Pancreas (tissue), 10 donors: ENCODE measurements around the gene RAB26. TPM values are rescaled to one million over a fixed set of nuclear protein-coding genes. Genes with fewer than 3 reads are reported as not detected.

ENCODE experiments used
- ATAC-seq, 4 donors: fragments of 200-7000 bp; cut with Tn5 transposase; one replicate each; pipeline versions ENCODE4 v1.8.0 to v1.9.1; 2020; ENCODE audit warnings: mild to moderate bottlenecking in 4 of 4, moderate library complexity in 4 of 4
- DNase-seq, 6 donors: peaks; one replicate each; pipeline ENCODE4 v3.0.0-alpha.2; 2020
- FAIRE-seq: peaks from 2 replicates; lab custom pipeline; 2012; peaks lifted over from hg19 to GRCh38; lab: Jason Lieb, UNC
- H3K27ac ChIP-seq, 4 donors: fragments of 200-600 bp; sonication (generic); 1 replicate in 3 of 4; 2 replicates in 1 of 4; pipeline versions ENCODE4 v1.5.0 to v1.8.0; 2020
- H3K27me3 ChIP-seq, 4 donors: fragments of 200-600 bp; one replicate each; pipeline ENCODE4 v1.8.0; 2021
- H3K36me3 ChIP-seq, 3 donors: fragments of 200-600 bp; sonication (generic) in 1 of 3; one replicate each; pipeline versions ENCODE4 v1.5.0 to v1.8.0; 2020 to 2021
- H3K4me1 ChIP-seq, 3 donors: fragments of 200-600 bp; one replicate each; pipeline ENCODE4 v1.8.0; 2021
- H3K4me3 ChIP-seq, 4 donors: fragments of 200-600 bp; sonication (generic) in 2 of 4; one replicate each; pipeline versions ENCODE4 v1.5.0 to v1.8.0; 2020 to 2021
- H3K9me3 ChIP-seq, 4 donors: fragments of 200-600 bp; one replicate each; pipeline ENCODE4 v1.8.0; 2021
- CTCF ChIP-seq, 4 donors: fragments of 200-600 bp; sonication (generic) in 3 of 4; IDR thresholded peaks; one replicate each; pipeline versions ENCODE4 v1.5.0 to v1.8.0; 2021; ENCODE audit warnings: antibody characterized with exemption in 4 of 4
- WGBS, 2 donors: extraction: QIAGEN DNeasy Blood & Tissue Kit; methylation state at CpG; one replicate each; pipeline ENCODE4 v1.1.7; 2013; 5-methylcytosine and 5-hydroxymethylcytosine counted together
- intact Hi-C, 3 donors: fragments of 100-400 bp; cut with DNase I; formaldehyde crosslinking; loops; one replicate each; pipeline versions ENCODE4 v1.11.1 to v1.14.2; 2022
- polyA plus RNA-seq, 2 donors: library from polyadenylated mRNA; stranded (reverse); fragments of 200-250 nt; gene quantifications; one replicate each; pipeline ENCODE4 v1.2.3, GENCODE V29; 2013
- total RNA-seq, 6 donors: library from RNA; stranded (reverse); fragmentation: NEBNext Ultra II Directional in 4 of 6; extraction: Animal tissue kit (Norgen Biotek cat#: 25700) in 4 of 6; gene quantifications; one replicate each; pipeline versions ENCODE4 v1.2.1 to v1.2.4, GENCODE V29; 2021 to 2023
- donor health status: healthy with polysubstance abuse.
- donor health status: DM: no; HTN: no; CAD: no; lungs with moderate emphysema.
- donor health status: DM: no; HTN: no; CAD: no.
- donor health status: control.
- donor health status: control.
- donor health status: Bipolar disorder and iron deficiency.
- donor health status: DM: yes; HTN: yes; CAD: no.
- donor health status: DM: no; HTN: no; CAD: no.
- donor health status: DM: no; HTN: no; CAD: no.
- donor health status: DM: yes; HTN: yes; CAD: no.

The RAB26 gene
- total and polyA plus RNA-seq, 8 donors = 19.2 to 255 (median 33.6) TPM

GRCh38 chr16:2159175-2159838 is 10.9 kb downstream of the RAB26 start:
- Histone ChIP-seq H3K4me3 (no peak overlapping the region), H3K36me3 (no peaks in the 10 kb centered on the region), H3K4me1 (peaks cover 13 to 21% (median 15%) of the 10 kb centered on the region in 3 donors), H3K27me3 (no peaks in the 10 kb centered on the region), H3K27ac (no peak overlapping the region), H3K9me3 (no peaks in the 10 kb centered on the region)
- TF ChIP-seq CTCF (IDR thresholded peaks at IDR 0.05) = no peak
- ATAC-seq = no peak
- 77 to 81% methylated on average over 24 of the region's 24 CpGs for WGBS, 2 donors
- no peak for FAIRE-seq
- peak in 2 of 6 donors; percentile 22 to 63 for DNase-seq
- intact Hi-C loops = no loop called here

GRCh38 chr16:2160915-2161551 is 12.6 kb downstream of the RAB26 start:
- no peaks in the 10 kb centered on the region for H3K36me3 ChIP-seq
- no peaks in the 10 kb centered on the region for H3K27me3 ChIP-seq
- FAIRE-seq (no peak), ATAC-seq (no peak), DNase-seq (no peak)
- 85% methylated on average over 20 of the region's 20 CpGs for WGBS, 2 donors
- H3K27ac ChIP-seq = no peak overlapping the region
- no peak for TF ChIP-seq CTCF (IDR thresholded peaks at IDR 0.05)
- H3K4me3 ChIP-seq = no peak overlapping the region
- peaks cover 13 to 21% (median 15%) of the 10 kb centered on the region in 3 donors for H3K4me1 ChIP-seq
- H3K9me3 ChIP-seq = no peaks in the 10 kb centered on the region
- intact Hi-C loops = loop anchor here in 1 of 3 donors (2.0 kb wide), 1 partner anchor 16 kb away; no protein-coding TSS in a partner anchor

GRCh38 chr16:2161911-2162310 is 13.5 kb downstream of the RAB26 start:
- Histone ChIP-seq H3K27me3 (no peaks in the 10 kb centered on the region), H3K4me3 (no peak overlapping the region), H3K9me3 (no peaks in the 10 kb centered on the region), H3K36me3 (no peaks in the 10 kb centered on the region), H3K27ac (no peak overlapping the region), H3K4me1 (peaks cover 7 to 14% (median 11%) of the 10 kb centered on the region in 3 donors)
- intact Hi-C loops = loop anchor here in 1 of 3 donors (2.0 kb wide), 1 partner anchor 15 kb away; no protein-coding TSS in a partner anchor
- FAIRE-seq (no peak), ATAC-seq (no peak), DNase-seq (no peak)
- TF ChIP-seq CTCF (IDR thresholded peaks at IDR 0.05) = no peak
- WGBS, 2 donors = 92 to 98% methylated on average over 10 of the region's 10 CpGs

GRCh38 chr16:2162676-2163118 is 14.3 kb downstream of the RAB26 start:
- DNase-seq (no peak), FAIRE-seq (no peak), ATAC-seq (no peak)
- intact Hi-C loops = no loop called here
- Histone ChIP-seq H3K9me3 (no peaks in the 10 kb centered on the region), H3K4me1 (peaks cover 0 to 6% (median 3%) of the 10 kb centered on the region in 3 donors), H3K4me3 (no peak overlapping the region), H3K27me3 (no peaks in the 10 kb centered on the region), H3K27ac (no peak overlapping the region), H3K36me3 (peaks cover 0 to 2% (median 0%) of the 10 kb centered on the region in 3 donors)
- whole genome bisulfite sequencing, 2 donors = 91 to 93% methylated on average over 13 of the region's 13 CpGs
- no peak for TF ChIP-seq CTCF (IDR thresholded peaks at IDR 0.05)
